ENCODE measurements around the gene OR51B5.
"Not testable (repeated sequence)": the region's sequence is repeated elsewhere in the genome, so short reads cannot be mapped to it uniquely, and the experiment has no call there.

Gene OR51B5, protein sequence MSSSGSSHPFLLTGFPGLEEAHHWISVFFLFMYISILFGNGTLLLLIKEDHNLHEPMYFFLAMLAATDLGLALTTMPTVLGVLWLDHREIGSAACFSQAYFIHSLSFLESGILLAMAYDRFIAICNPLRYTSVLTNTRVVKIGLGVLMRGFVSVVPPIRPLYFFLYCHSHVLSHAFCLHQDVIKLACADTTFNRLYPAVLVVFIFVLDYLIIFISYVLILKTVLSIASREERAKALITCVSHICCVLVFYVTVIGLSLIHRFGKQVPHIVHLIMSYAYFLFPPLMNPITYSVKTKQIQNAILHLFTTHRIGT

DNA sequence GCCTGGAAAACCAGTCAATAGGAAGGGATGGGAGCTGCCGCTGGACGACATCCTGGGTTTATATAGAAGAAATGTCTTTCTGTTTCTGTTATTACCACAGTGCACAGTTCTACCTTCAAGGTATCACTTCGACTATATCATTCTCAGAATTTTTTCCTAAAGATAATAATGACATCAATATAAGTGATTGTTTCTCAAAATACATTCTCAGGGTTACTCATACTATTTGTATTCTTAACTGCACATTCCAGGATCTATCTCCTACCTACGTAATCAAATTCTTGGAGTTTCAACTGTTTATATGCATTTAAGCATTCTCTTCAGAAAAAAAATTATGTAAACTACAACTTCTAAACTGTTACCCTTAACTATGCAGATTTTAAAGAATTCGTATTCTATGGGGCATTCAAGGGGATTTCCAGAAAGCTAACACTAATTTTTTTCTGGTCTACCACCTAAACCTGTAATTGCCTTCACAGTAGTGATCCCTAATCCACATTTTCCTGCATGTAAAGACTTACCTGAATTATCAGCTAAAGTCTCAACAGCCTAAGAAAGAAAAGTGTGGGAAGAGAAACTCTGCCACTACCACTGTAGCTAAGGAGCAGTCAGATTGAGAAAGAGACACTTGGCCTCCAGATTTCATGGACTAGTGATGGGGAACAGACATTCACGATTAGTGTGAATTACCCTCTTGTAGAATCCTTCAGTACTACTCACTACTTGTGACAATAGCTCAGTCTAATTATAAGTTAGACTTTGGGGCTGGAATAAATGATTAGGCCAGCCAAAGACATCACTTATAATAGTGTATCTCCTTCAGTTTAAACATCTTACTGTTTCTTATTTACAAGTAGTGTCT lies at the start of gene OR51B5:
Gene OR51B5, minus strand, starts transcription at position 51 of the 862 bp plus-strand sequence. Its CDS starts 0 bp downstream, at position 51.
- no peak within 1 kb of the TSS for H3K4me3 ChIP-seq (ENCODE audit: low read length)
- H3K36me3 ChIP-seq (ENCODE audit: insufficient read depth, low read length) = no peaks in the 10 kb centered on the region
- H3K9me3 ChIP-seq (ENCODE audit: low read length) = no peaks in the 10 kb centered on the region
- H2AFZ ChIP-seq (ENCODE audit: low read depth, low read length) = no peak within 1 kb of the TSS
- no peaks in the 10 kb centered on the region for H3K27me3 ChIP-seq (ENCODE audit: insufficient read depth, low read length)
- H3K4me1 ChIP-seq (ENCODE audit: insufficient read depth, low read length) = no peaks in the 10 kb centered on the region

DNA sequence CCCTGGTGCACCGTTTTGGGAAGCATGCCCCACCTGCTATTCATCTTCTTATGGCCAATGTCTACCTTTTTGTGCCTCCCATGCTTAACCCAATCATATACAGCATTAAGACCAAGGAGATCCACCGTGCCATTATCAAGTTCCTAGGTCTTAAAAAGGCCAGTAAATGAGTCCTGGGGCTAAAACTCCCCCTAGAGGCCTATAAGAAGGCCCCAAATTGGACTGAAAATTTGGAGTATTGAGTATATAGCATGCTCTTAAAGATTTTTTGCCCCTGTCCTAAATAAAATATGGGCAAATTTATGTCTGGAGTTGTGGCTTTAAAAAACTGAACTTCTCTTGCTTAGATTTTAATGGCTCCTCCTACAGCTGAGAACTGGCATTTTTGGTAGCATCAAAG lies 46.9 kb upstream of the OR51B5 start:
- Histone ChIP-seq H3K27me3 (ENCODE audit: insufficient read depth, low read length) (no peaks in the 10 kb centered on the region), H3K4me3 (ENCODE audit: low read length) (no peak overlapping the region), H2AFZ (ENCODE audit: low read depth, low read length) (no peak overlapping the region), H3K9me3 (ENCODE audit: low read length) (no peaks in the 10 kb centered on the region), H3K36me3 (ENCODE audit: insufficient read depth, low read length) (no peaks in the 10 kb centered on the region), H3K4me1 (ENCODE audit: insufficient read depth, low read length) (no peaks in the 10 kb centered on the region)

DNA sequence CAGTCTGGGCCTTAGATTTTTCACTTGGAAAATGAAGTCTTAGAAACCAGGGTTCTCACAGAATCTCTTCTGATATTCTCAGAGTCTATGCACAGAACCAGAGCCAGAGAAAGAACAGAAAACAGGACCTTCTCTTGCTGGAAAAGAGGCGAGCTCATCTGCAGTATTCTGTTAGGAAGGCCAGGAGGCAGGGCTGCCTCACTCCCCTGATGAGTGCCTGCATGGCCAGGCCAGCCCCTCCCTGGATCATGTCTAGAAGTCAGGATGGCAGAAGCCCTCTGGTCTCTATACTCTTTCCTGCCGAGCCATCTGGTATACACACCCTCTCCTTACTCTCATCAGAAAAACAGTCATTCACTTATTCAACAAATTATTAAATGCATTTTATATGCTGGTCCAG lies 41.0 kb upstream of the OR51B5 start:
- H3K27me3 ChIP-seq (ENCODE audit: insufficient read depth, low read length) = no peaks in the 10 kb centered on the region
- no peaks in the 10 kb centered on the region for H3K9me3 ChIP-seq (ENCODE audit: low read length)
- H3K4me1 ChIP-seq (ENCODE audit: insufficient read depth, low read length) = no peaks in the 10 kb centered on the region
- no peaks in the 10 kb centered on the region for H3K36me3 ChIP-seq (ENCODE audit: insufficient read depth, low read length)
- no peak overlapping the region for H2AFZ ChIP-seq (ENCODE audit: low read depth, low read length)
- no peak overlapping the region for H3K4me3 ChIP-seq (ENCODE audit: low read length)

DNA sequence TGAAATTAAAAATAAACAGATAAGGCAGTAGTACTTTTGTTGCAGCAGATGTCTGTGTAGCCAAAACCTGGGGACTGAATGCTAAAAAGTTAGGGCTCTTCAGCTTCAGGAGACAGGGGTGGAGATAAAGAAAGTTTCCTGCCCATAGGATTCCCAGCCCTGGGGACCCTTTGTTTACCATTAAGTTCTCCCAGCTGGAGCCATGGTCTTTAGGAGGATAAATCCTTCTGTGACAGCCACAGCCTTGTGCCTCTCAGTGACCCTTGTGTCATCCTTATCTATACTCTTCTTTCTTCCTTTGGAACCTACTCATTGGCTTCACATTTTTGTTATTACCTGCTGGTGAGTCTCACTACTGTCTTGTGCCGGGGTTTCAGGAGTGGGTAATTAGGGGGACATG lies 40.3 kb upstream of the OR51B5 start, which contains the start of gene OR51M1:
Gene OR51M1, plus strand, starts transcription at position 237 of the 400 bp plus-strand sequence. CDS start 5,587 bp downstream, outside the sequence.
- Histone ChIP-seq H3K27me3 (ENCODE audit: insufficient read depth, low read length) (no peaks in the 10 kb centered on the region), H3K9me3 (ENCODE audit: low read length) (no peaks in the 10 kb centered on the region), H3K36me3 (ENCODE audit: insufficient read depth, low read length) (no peaks in the 10 kb centered on the region), H3K4me1 (ENCODE audit: insufficient read depth, low read length) (no peaks in the 10 kb centered on the region), H3K4me3 (ENCODE audit: low read length) (no peak within 1 kb of the TSS), H2AFZ (ENCODE audit: low read depth, low read length) (no peak within 1 kb of the TSS)

DNA sequence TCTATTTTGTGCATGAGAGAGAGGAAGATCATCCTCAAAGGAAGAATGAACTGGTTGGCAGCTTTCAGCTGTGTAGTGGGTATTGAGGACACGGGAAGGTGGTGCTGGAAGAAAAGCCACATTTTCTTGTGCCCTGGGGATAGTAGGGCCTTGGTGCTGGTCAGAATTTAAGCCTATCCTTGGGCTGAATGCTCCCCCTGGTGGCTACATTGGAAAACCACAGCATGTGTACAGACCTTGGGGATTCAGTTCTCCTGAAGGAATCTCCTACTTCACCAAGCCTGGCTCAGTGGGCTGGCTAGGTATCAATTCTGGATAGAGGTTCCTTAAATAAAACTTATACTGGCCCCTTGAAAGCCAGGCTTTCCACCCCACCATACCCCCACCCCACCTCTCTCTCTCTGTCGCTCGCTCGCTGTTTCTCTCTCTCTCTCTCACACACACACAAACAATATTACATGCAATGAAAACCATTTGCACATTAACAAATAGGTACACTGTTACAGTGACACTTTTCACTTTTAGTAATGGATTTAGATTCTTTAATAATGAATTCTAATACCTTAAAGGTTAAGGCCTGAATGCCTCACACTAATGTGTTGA lies 37.5 kb upstream of the OR51B5 start:
- no peak overlapping the region for H2AFZ ChIP-seq (ENCODE audit: low read depth, low read length)
- H3K36me3 ChIP-seq (ENCODE audit: insufficient read depth, low read length) = no peaks in the 10 kb centered on the region
- H3K4me3 ChIP-seq (ENCODE audit: low read length) = no peak overlapping the region
- no peaks in the 10 kb centered on the region for H3K9me3 ChIP-seq (ENCODE audit: low read length)
- H3K27me3 ChIP-seq (ENCODE audit: insufficient read depth, low read length) = no peaks in the 10 kb centered on the region
- no peaks in the 10 kb centered on the region for H3K4me1 ChIP-seq (ENCODE audit: insufficient read depth, low read length)

DNA sequence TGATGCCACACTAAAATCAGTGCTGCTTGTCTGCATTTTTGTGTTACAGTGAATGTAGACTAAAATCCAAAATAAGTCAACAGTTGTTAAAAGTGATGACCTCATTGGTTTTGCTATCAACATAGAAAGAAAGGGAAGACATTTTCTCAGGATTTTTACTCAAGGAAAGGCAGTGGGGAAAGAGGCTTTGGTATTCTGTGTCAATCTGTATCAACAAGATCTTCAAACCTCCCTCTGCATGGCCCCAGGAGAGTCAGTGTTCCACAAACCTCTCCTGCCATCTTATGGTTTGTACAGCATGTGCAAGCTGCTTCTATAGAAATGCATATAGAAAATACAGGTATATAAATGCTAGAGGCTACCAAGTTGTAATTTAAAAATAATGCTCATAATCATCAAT lies 26.5 kb upstream of the OR51B5 start:
- Histone ChIP-seq H3K36me3 (ENCODE audit: insufficient read depth, low read length) (no peaks in the 10 kb centered on the region), H2AFZ (ENCODE audit: low read depth, low read length) (no peak overlapping the region), H3K9me3 (ENCODE audit: low read length) (no peaks in the 10 kb centered on the region), H3K27me3 (ENCODE audit: insufficient read depth, low read length) (no peaks in the 10 kb centered on the region), H3K4me1 (ENCODE audit: insufficient read depth, low read length) (no peaks in the 10 kb centered on the region), H3K4me3 (ENCODE audit: low read length) (no peak overlapping the region)

DNA sequence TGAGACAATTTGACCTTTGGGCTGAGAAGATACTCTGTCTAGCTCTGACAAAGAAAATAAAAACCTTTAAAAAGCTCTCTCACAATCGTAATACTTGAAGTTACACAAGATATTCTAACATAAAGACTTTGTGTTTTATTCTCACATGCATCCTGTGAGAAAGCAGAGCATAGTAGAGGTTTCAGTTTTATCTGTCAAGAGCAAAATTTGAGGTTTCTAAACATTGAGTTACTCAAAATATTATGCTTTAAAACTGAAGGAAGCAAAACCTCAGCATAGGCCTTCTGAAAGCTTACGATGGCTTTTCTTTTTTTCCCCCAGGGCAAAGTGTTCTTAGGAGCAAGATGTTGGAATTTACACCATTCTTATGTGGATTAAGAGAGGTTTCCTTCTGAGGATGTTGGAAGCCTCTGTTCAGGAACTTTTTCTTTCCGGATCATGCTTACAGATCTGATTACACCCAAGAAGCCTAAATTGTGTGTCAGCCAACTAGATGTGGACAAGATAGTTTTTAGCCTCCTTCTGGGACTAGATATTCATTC lies 25.2 kb upstream of the OR51B5 start:
- Histone ChIP-seq H2AFZ (ENCODE audit: low read depth, low read length) (no peak overlapping the region), H3K9me3 (ENCODE audit: low read length) (no peaks in the 10 kb centered on the region), H3K4me3 (ENCODE audit: low read length) (no peak overlapping the region), H3K27me3 (ENCODE audit: insufficient read depth, low read length) (no peaks in the 10 kb centered on the region), H3K36me3 (ENCODE audit: insufficient read depth, low read length) (no peaks in the 10 kb centered on the region), H3K4me1 (ENCODE audit: insufficient read depth, low read length) (no peaks in the 10 kb centered on the region)

DNA sequence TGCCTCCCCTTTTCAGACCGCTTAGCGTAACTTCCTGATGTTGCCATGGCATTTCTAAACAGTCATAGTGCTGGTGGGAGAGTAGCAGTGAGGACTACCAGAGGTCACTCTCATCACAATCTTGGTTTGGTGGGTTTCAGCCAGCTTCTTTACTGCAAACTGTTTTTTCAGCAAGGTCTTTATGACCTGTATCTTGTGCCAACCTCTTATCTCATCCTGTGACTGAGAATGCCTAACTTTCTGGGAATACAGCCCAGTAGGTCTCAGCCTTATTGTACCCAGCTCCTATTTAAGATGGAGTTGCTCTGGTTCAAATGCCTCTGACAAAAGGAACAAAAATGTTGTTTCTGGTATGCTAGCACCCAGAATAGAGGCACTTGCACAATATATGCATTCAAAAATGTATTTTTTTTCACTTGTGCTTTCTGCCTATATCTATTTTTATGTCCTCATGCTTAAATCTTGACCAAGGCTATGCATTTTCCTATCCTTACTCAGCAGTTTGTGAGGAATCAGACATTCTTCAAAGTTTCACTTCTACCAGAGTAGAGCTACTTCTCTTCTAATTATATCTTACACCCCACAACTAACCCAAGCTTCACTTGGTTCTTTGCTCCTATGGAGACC lies 24.2 kb upstream of the OR51B5 start:
- Histone ChIP-seq H3K36me3 (ENCODE audit: insufficient read depth, low read length) (no peaks in the 10 kb centered on the region), H3K4me3 (ENCODE audit: low read length) (no peak overlapping the region), H2AFZ (ENCODE audit: low read depth, low read length) (no peak overlapping the region), H3K27me3 (ENCODE audit: insufficient read depth, low read length) (no peaks in the 10 kb centered on the region), H3K4me1 (ENCODE audit: insufficient read depth, low read length) (no peaks in the 10 kb centered on the region), H3K9me3 (ENCODE audit: low read length) (no peaks in the 10 kb centered on the region)

DNA sequence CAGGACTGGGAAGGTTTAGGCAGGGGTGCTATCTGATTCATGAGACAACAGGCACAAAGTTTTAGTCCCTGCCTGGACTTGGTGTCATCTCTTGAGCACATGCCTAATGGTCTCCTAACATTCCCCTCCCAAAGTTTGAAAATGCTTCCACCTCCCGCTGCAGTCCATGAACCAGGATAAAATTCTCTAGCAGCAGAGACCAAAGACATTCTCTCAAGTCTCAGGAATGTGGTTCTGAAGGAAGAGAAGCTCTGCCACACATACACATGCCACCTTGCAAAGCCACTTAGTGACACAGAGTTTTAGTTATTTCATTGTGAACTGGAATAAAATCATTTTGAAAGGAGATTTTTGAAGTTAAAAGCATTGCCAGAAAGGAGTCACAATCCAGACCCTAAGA lies 23.5 kb upstream of the OR51B5 start:
- Histone ChIP-seq H3K9me3 (ENCODE audit: low read length) (no peaks in the 10 kb centered on the region), H3K4me3 (ENCODE audit: low read length) (no peak overlapping the region), H3K36me3 (ENCODE audit: insufficient read depth, low read length) (no peaks in the 10 kb centered on the region), H3K27me3 (ENCODE audit: insufficient read depth, low read length) (no peaks in the 10 kb centered on the region), H3K4me1 (ENCODE audit: insufficient read depth, low read length) (no peaks in the 10 kb centered on the region), H2AFZ (ENCODE audit: low read depth, low read length) (no peak overlapping the region)

DNA sequence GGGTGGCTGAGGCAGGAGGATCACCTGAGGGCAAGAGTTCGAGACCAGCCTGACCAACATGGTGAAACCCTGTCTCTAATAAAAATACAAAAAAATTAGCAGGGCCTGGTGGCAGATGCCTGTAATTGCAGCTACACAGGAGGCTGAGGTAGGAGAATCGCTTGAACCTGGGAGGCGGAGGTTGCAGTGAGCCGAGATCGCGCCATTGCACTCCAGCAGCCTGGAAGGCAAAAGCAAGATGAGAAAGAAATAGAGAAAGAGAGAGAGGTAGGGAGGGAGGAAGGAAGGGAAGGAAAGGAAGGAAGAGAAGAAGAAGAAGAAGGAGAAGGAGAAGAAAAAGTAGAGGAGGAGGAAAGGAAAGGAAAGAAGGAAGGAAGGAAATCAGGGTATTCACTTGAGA lies 23.0 kb upstream of the OR51B5 start:
- H2AFZ ChIP-seq (ENCODE audit: low read depth, low read length); H3K9me3 ChIP-seq (ENCODE audit: low read length); H3K4me3 ChIP-seq (ENCODE audit: low read length); H3K36me3 ChIP-seq (ENCODE audit: insufficient read depth, low read length); H3K27me3 ChIP-seq (ENCODE audit: insufficient read depth, low read length); H3K4me1 ChIP-seq (ENCODE audit: insufficient read depth, low read length): not testable (repeated sequence)

DNA sequence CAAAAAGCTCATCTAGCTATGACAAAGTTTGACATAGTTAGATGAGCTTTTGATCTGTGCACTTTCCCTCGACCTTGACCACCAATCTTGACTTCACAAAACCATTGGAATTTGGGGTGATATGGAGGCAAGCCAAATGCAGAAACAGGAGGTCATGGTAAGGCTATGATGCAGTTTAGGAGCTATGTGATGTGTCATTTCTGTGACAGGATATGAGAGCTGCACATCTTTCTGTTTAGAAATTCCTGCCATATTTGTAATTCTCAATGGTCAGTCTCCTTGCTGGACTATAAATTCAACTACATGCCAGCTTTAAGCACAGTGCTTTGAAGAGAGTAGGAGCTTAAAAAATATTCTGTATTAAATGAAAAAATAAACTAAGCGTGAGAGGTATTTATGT lies 20.9 kb upstream of the OR51B5 start:
- no peak overlapping the region for H2AFZ ChIP-seq (ENCODE audit: low read depth, low read length)
- no peak overlapping the region for H3K4me3 ChIP-seq (ENCODE audit: low read length)
- no peaks in the 10 kb centered on the region for H3K36me3 ChIP-seq (ENCODE audit: insufficient read depth, low read length)
- no peaks in the 10 kb centered on the region for H3K9me3 ChIP-seq (ENCODE audit: low read length)
- H3K4me1 ChIP-seq (ENCODE audit: insufficient read depth, low read length) = no peaks in the 10 kb centered on the region
- H3K27me3 ChIP-seq (ENCODE audit: insufficient read depth, low read length) = no peaks in the 10 kb centered on the region

DNA sequence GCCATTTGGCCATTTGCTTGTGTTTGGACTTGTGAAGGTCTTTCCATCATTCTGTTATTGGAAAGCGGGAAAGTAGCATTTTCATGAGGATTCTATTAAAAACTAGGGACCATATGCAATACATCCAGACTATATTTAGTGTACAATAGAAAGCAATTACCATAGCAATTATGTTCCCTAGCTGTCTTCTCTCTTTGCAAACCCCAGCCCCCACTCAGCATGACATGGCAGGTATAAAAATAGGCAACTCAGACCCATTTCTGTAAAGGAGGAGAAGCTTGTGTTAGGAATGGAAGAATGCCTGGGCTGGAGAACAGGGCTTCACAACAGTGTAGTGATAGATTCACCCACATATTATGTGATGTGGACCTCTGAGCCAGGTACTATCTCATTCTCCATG lies 20.4 kb upstream of the OR51B5 start:
- Histone ChIP-seq H3K36me3 (ENCODE audit: insufficient read depth, low read length) (no peaks in the 10 kb centered on the region), H3K4me1 (ENCODE audit: insufficient read depth, low read length) (no peaks in the 10 kb centered on the region), H3K27me3 (ENCODE audit: insufficient read depth, low read length) (no peaks in the 10 kb centered on the region), H2AFZ (ENCODE audit: low read depth, low read length) (no peak overlapping the region), H3K9me3 (ENCODE audit: low read length) (no peaks in the 10 kb centered on the region), H3K4me3 (ENCODE audit: low read length) (no peak overlapping the region)

Data from neuron (in vitro differentiated cells).